Activated CD8-positive, alpha-beta T cell treated with anti-CD3 and anti-CD28 coated beads, Interleukin-2, amount 10 ng/mL, durations not matched to agents 7 days and 5 days (primary cell): ENCODE measurements around the gene DNAJC12. TPM values are rescaled to one million over a fixed set of nuclear protein-coding genes. Genes with fewer than 3 reads are reported as not detected.
A peak's percentile ranks its signal among the peaks of the same experiment; 100 is the strongest.
"Not testable (repeated sequence)": the region's sequence is repeated elsewhere in the genome, so short reads cannot be mapped to it uniquely, and the experiment has no call there.

Experiments used
- ATAC-seq: fragments of 150-1000 bp; cut with Tn5 transposase; one replicate; pipeline ENCODE4 v1.10.0; 2021; ENCODE audit warnings: moderate library complexity
- CTCF ChIA-PET: fragments of 350-600 bp; sonication (Branson Sonifier 250); formaldehyde crosslinking; loops from one replicate; lab custom pipeline; 2021; ENCODE audit warnings: antibody characterized with exemption; lab: Charles Lee
- POLR2A ChIA-PET: fragments of 350-600 bp; sonication (Branson Sonifier 250); formaldehyde crosslinking; loops from one replicate; lab custom pipeline; 2021; ENCODE audit warnings: antibody characterized with exemption; lab: Charles Lee
- DNase-seq: peaks from one replicate; pipeline ENCODE4 v3.0.0-alpha.2; 2020
- H3K27ac Mint-ChIP-seq: one replicate; pipeline ENCODE4 v1.8.0; 2021; ENCODE audit warnings: mild to moderate bottlenecking, mixed read lengths
- H3K27me3 Mint-ChIP-seq: one replicate; pipeline ENCODE4 v1.8.0; 2021; ENCODE audit warnings: low read depth, mixed read lengths
- H3K36me3 Mint-ChIP-seq: one replicate; pipeline ENCODE4 v1.8.0; 2021; ENCODE audit warnings: low read depth, mixed read lengths
- H3K4me1 Mint-ChIP-seq: one replicate; pipeline ENCODE4 v1.8.0; 2021; ENCODE audit warnings: low read depth, mixed read lengths
- H3K4me3 Mint-ChIP-seq: one replicate; pipeline ENCODE4 v1.8.0; 2021; ENCODE audit warnings: mild to moderate bottlenecking, mixed read lengths
- H3K9me3 Mint-ChIP-seq: one replicate; pipeline ENCODE4 v1.8.0; 2022; ENCODE audit warnings: mixed read lengths; ENCODE audit not compliant: insufficient read depth
- total RNA-seq, 2 experiments: library from RNA; stranded (reverse); gene quantifications; one replicate each; pipeline ENCODE4 v1.2.3, GENCODE V29; 2021

The DNAJC12 gene
- total RNA-seq, 2 experiments from 2014 or later = 2.6 to 3.0 TPM

- Mint-ChIP-seq H3K27me3 (no peaks in the 10 kb centered on the region), H3K27ac (peak overlapping the region; percentile 59), H3K36me3 (no peaks in the 10 kb centered on the region), H3K9me3 (no peaks in the 10 kb centered on the region), H3K4me3 (no peak overlapping the region), H3K4me1 (peaks cover 37% of the 10 kb centered on the region)
- DNase-seq (peak; percentile 45), ATAC-seq (peak; percentile 76)
- CTCF ChIA-PET = interaction anchor here (1.6 to 5.2 kb wide), 5 partner anchors 11 to 365 kb away, joined by 3 to 110 read pairs (median 46); no protein-coding TSS in a partner anchor
- POLR2A ChIA-PET = interaction anchor here (0.6 to 1.4 kb wide), 2 partner anchors 59 to 64 kb away, joined by 3 read pairs; no protein-coding TSS in a partner anchor
These were observed 47.2 kb downstream of the DNAJC12 start for GRCh38 chr10:67790534-67791408.

GRCh38 chr10:67789769-67790168 is 48.2 kb downstream of the DNAJC12 start:
- CTCF ChIA-PET = interaction anchor here (1.1 to 5.2 kb wide), 9 partner anchors 10 to 423 kb away, joined by 3 to 110 read pairs (median 9); no protein-coding TSS in a partner anchor
- DNase-seq (peak; percentile 15), ATAC-seq (no peak)
- POLR2A ChIA-PET = interaction anchor here (0.6 kb wide), 2 partner anchors 48 to 101 kb away, joined by 3 to 4 read pairs; no protein-coding TSS in a partner anchor
- Mint-ChIP-seq H3K36me3 (no peaks in the 10 kb centered on the region), H3K27me3 (no peaks in the 10 kb centered on the region), H3K4me3 (no peak overlapping the region), H3K27ac (no peak overlapping the region), H3K4me1 (peaks cover 46% of the 10 kb centered on the region), H3K9me3 (no peaks in the 10 kb centered on the region)

- peak overlapping the region; percentile 23 for H3K4me3 Mint-ChIP-seq
These were observed 49.7 kb downstream of the DNAJC12 start for GRCh38 chr10:67788028-67788886.

GRCh38 chr10:67785098-67785497 is 52.9 kb downstream of the DNAJC12 start:
- Mint-ChIP-seq H3K36me3 (no peaks in the 10 kb centered on the region), H3K4me1 (peaks cover 58% of the 10 kb centered on the region), H3K4me3 (peak overlapping the region; percentile 32), H3K27ac (peak overlapping the region; percentile 76), H3K9me3 (no peaks in the 10 kb centered on the region), H3K27me3 (no peaks in the 10 kb centered on the region)
- DNase-seq (peak; percentile 75), ATAC-seq (peak; percentile 86)
- ChIA-PET POLR2A (interaction anchor here (0.8 to 3.5 kb wide), 5 partner anchors 10 to 64 kb away, joined by 3 to 13 read pairs (median 4); no protein-coding TSS in a partner anchor), CTCF (interaction anchor here (0.6 to 3.0 kb wide), 9 partner anchors 8 to 428 kb away, joined by 3 to 23 read pairs (median 6); no protein-coding TSS in a partner anchor)

More at GRCh38 chr10:67788028-67788886, 49.7 kb downstream of the DNAJC12 start:
- H3K36me3 Mint-ChIP-seq = no peaks in the 10 kb centered on the region
- no peaks in the 10 kb centered on the region for H3K27me3 Mint-ChIP-seq
- ChIA-PET POLR2A (interaction anchor here (0.7 to 1.5 kb wide), 7 partner anchors 24 to 543 kb away, joined by 3 to 7 read pairs (median 5); partner anchors contain the start of gene HNRNPH3), CTCF (interaction anchor here (0.6 to 5.2 kb wide), 54 partner anchors 8 to 547 kb away, joined by 3 to 110 read pairs (median 5); partner anchors contain the start of genes CTNNA3, DNAJC12, PBLD and SIRT1)
- peak overlapping the region; percentile 3 for H3K27ac Mint-ChIP-seq
- no peaks in the 10 kb centered on the region for H3K9me3 Mint-ChIP-seq
- peaks cover 60% of the 10 kb centered on the region for H3K4me1 Mint-ChIP-seq
- DNase-seq = peak; percentile 84
- ATAC-seq = peak; percentile 46

- DNase-seq (no peak), ATAC-seq (no peak)
- no peak overlapping the region for H3K4me3 Mint-ChIP-seq
- CTCF ChIA-PET = interaction anchor here (1.1 to 3.0 kb wide), 7 partner anchors 11 to 372 kb away, joined by 3 to 23 read pairs (median 7); no protein-coding TSS in a partner anchor
- no peaks in the 10 kb centered on the region for H3K27me3 Mint-ChIP-seq
- no peaks in the 10 kb centered on the region for H3K9me3 Mint-ChIP-seq
- no peaks in the 10 kb centered on the region for H3K36me3 Mint-ChIP-seq
- peaks cover 59% of the 10 kb centered on the region for H3K4me1 Mint-ChIP-seq
- H3K27ac Mint-ChIP-seq = peak overlapping the region; percentile 79
- POLR2A ChIA-PET = interaction anchor here (0.8 to 3.5 kb wide), 6 partner anchors 10 to 65 kb away, joined by 3 to 13 read pairs (median 4); no protein-coding TSS in a partner anchor
These were observed 53.5 kb downstream of the DNAJC12 start for GRCh38 chr10:67784474-67784873.

GRCh38 chr10:67783606-67784294 is 54.2 kb downstream of the DNAJC12 start:
- Mint-ChIP-seq H3K36me3 (no peaks in the 10 kb centered on the region), H3K27ac (peak overlapping the region; percentile 79), H3K27me3 (no peaks in the 10 kb centered on the region), H3K4me3 (peak overlapping the region; percentile 2), H3K9me3 (no peaks in the 10 kb centered on the region), H3K4me1 (peaks cover 61% of the 10 kb centered on the region)
- ChIA-PET CTCF (interaction anchor here (1.4 to 3.0 kb wide), 6 partner anchors 10 to 373 kb away, joined by 5 to 23 read pairs (median 10); no protein-coding TSS in a partner anchor), POLR2A (interaction anchor here (1.0 to 3.5 kb wide), 4 partner anchors 11 to 548 kb away, joined by 3 to 13 read pairs (median 6); partner anchors contain the start of gene HNRNPH3)
- DNase-seq (peak; percentile 36), ATAC-seq (peak; percentile 39)

- ATAC-seq = no peak
- H3K27ac Mint-ChIP-seq = peak overlapping the region; percentile 3
- peaks cover 57% of the 10 kb centered on the region for H3K4me1 Mint-ChIP-seq
- no peaks in the 10 kb centered on the region for H3K9me3 Mint-ChIP-seq
- no peak overlapping the region for H3K4me3 Mint-ChIP-seq
- no peaks in the 10 kb centered on the region for H3K36me3 Mint-ChIP-seq
- no peak for DNase-seq
- ChIA-PET POLR2A (interaction anchor here (1.2 to 3.5 kb wide), 2 partner anchors 10 to 18 kb away, joined by 3 to 13 read pairs; no protein-coding TSS in a partner anchor), CTCF (interaction anchor here (1.5 to 8.6 kb wide), 4 partner anchors 9 to 86 kb away, joined by 3 to 295 read pairs (median 6); partner anchors contain the start of gene CTNNA3)
- no peaks in the 10 kb centered on the region for H3K27me3 Mint-ChIP-seq
These were observed 55.5 kb downstream of the DNAJC12 start for GRCh38 chr10:67782530-67782929.

- Mint-ChIP-seq H3K36me3 (no peaks in the 10 kb centered on the region), H3K27ac (no peak overlapping the region), H3K4me3 (no peak overlapping the region), H3K27me3 (no peaks in the 10 kb centered on the region), H3K4me1 (peaks cover 57% of the 10 kb centered on the region), H3K9me3 (no peaks in the 10 kb centered on the region)
- ATAC-seq (no peak), DNase-seq (no peak)
- CTCF ChIA-PET = interaction anchor here (0.6 to 8.6 kb wide), 18 partner anchors 7 to 846 kb away, joined by 3 to 295 read pairs (median 6); partner anchors contain the start of gene CTNNA3
- POLR2A ChIA-PET = no interaction called here
These were observed 57.0 kb downstream of the DNAJC12 start for GRCh38 chr10:67780759-67781538.

GRCh38 chr10:67780204-67780621 is 57.8 kb downstream of the DNAJC12 start:
- not testable (repeated sequence) for H3K4me3 Mint-ChIP-seq, H3K27me3 Mint-ChIP-seq, H3K9me3 Mint-ChIP-seq, H3K36me3 Mint-ChIP-seq, H3K27ac Mint-ChIP-seq, ATAC-seq, DNase-seq
- ChIA-PET CTCF (interaction anchor here (0.6 to 8.6 kb wide), 40 partner anchors 8 to 1606 kb away, joined by 3 to 295 read pairs (median 5); partner anchors contain the start of gene CTNNA3), POLR2A (interaction anchor here (0.6 to 1.8 kb wide), 4 partner anchors 10 to 98 kb away, joined by 5 to 7 read pairs (median 6); no protein-coding TSS in a partner anchor)
- peaks cover 51% of the 10 kb centered on the region for H3K4me1 Mint-ChIP-seq
